AG09309 (cell line): ENCODE results near the gene UBR4.

ENCODE experiments used
- DNase-seq: peaks from one replicate; pipeline ENCODE4 v3.0.0-alpha.2; 2010; ENCODE audit warnings: low read depth
- H3K4me3 ChIP-seq: 2 replicates; pipeline ENCODE4 v1.5.1; 2011; ENCODE audit warnings: mild to moderate bottlenecking, low read depth, low read length, moderate library complexity; ENCODE audit not compliant: control insufficient read depth
- CTCF ChIP-seq: IDR thresholded peaks from 2 replicates; pipeline ENCODE4 v1.5.1; 2011; ENCODE audit warnings: mild to moderate bottlenecking, low read depth, low read length, inconsistent platforms; ENCODE audit not compliant: insufficient read depth, control insufficient read depth; ENCODE audit errors: missing control alignments

The UBR4 gene

GRCh38 chr1:19229828-19230325 is 19.8 kb upstream of the UBR4 start:
- no peak overlapping the region for H3K4me3 ChIP-seq
- DNase-seq: no peak
- TF ChIP-seq CTCF: no peak

- no peak for DNase-seq
- no peak for TF ChIP-seq CTCF
- no peak overlapping the region for H3K4me3 ChIP-seq
These were observed 19.2 kb upstream of the UBR4 start for GRCh38 chr1:19229229-19229628.

- H3K4me3 ChIP-seq: no peak overlapping the region
- DNase-seq: no peak
- no peak for TF ChIP-seq CTCF
These were observed 13.1 kb upstream of the UBR4 start for GRCh38 chr1:19222979-19223824.

GRCh38 chr1:19222573-19222972 is 12.5 kb upstream of the UBR4 start:
- no peak for DNase-seq
- no peak for TF ChIP-seq CTCF
- no peak overlapping the region for H3K4me3 ChIP-seq

GRCh38 chr1:19220991-19221390 is 10.9 kb upstream of the UBR4 start:
- no peak for DNase-seq
- H3K4me3 ChIP-seq: no peak overlapping the region
- TF ChIP-seq CTCF: no peak

GRCh38 chr1:19220080-19220846 is 10.2 kb upstream of the UBR4 start:
- TF ChIP-seq CTCF: no peak
- H3K4me3 ChIP-seq: no peak overlapping the region

More at GRCh38 chr1:19220080-19220846, 10.2 kb upstream of the UBR4 start:
- DNase-seq: no peak
